ENCODE results near the gene SUOX. TPM values are rescaled to one million over a fixed set of nuclear protein-coding genes. Genes with fewer than 3 reads are reported as not detected.
A peak's percentile ranks its signal among the peaks of the same experiment; 100 is the strongest.

Gene SUOX
- total RNA-seq, 1 experiment from 2014 or later: 31.1 TPM

DNA sequence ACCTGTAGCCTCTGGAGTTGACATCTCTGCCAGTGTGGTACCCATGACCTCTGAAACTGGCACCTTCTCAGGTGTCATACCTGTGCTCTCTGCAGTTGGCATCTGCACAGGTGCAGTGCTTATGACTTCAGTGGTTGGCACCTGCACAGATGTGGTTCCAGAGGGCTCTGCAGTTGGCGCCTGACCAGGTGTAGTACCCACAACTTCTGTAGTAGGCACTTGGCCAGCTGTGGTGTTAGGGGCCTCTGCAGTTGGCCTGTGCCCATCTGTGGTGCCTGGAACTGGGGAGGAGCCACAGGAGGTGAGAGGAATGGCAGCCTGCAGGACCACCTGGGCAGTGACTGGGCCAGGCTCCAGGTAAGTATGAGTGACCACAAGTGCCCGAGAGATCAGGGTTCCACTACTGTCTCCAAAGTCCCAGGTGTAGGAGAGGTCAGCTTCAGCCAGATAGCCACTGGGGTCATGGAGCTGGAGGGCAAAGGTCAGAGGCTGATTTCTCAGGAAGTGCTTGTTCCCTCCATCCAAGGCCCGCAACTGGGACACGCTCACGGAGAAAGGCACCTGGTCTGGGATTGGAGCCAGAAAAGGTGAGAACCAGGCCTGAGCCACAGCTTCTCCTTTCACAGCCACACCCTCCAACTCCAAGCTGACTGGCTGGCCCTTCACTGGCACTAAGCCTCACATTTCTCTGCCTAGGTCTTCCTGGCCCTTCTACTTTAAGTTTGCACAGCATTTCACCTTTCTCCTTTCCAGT lies 39.8 kb upstream of the SUOX start:
- peak; percentile 53 for DNase-seq
- TF ChIP-seq, protein P1, sequence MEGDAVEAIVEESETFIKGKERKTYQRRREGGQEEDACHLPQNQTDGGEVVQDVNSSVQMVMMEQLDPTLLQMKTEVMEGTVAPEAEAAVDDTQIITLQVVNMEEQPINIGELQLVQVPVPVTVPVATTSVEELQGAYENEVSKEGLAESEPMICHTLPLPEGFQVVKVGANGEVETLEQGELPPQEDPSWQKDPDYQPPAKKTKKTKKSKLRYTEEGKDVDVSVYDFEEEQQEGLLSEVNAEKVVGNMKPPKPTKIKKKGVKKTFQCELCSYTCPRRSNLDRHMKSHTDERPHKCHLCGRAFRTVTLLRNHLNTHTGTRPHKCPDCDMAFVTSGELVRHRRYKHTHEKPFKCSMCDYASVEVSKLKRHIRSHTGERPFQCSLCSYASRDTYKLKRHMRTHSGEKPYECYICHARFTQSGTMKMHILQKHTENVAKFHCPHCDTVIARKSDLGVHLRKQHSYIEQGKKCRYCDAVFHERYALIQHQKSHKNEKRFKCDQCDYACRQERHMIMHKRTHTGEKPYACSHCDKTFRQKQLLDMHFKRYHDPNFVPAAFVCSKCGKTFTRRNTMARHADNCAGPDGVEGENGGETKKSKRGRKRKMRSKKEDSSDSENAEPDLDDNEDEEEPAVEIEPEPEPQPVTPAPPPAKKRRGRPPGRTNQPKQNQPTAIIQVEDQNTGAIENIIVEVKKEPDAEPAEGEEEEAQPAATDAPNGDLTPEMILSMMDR (IDR thresholded peaks at IDR 0.05; ENCODE audit: unreplicated experiment): no peak
- CTCF ChIA-PET: interaction anchor here (1.4 to 2.8 kb wide), 3 partner anchors 11 to 73 kb away, joined by 3 to 14 read pairs (median 5); partner anchors contain the start of gene RAB5B
- intact Hi-C loops (cut with micrococcal nuclease; ENCODE audit: unreplicated experiment): no loop called here
- H3K4me1 Mint-ChIP-seq (ENCODE audit: low read depth, unreplicated experiment): peaks cover 31% of the 10 kb centered on the region
- H3K4me3 Mint-ChIP-seq (ENCODE audit: low read depth, unreplicated experiment): no peak overlapping the region
- H3K36me3 Mint-ChIP-seq (ENCODE audit: insufficient read depth, unreplicated experiment): peaks cover 14% of the 10 kb centered on the region
- no peaks in the 10 kb centered on the region for H3K27me3 Mint-ChIP-seq (ENCODE audit: unreplicated experiment)
- H3K9me3 Mint-ChIP-seq (ENCODE audit: low read depth, unreplicated experiment): no peaks in the 10 kb centered on the region
- no TSS peak for BruUV-seq (replicated peaks)
- peak overlapping the region; percentile 36 for H3K27ac Mint-ChIP-seq (ENCODE audit: unreplicated experiment)

DNA sequence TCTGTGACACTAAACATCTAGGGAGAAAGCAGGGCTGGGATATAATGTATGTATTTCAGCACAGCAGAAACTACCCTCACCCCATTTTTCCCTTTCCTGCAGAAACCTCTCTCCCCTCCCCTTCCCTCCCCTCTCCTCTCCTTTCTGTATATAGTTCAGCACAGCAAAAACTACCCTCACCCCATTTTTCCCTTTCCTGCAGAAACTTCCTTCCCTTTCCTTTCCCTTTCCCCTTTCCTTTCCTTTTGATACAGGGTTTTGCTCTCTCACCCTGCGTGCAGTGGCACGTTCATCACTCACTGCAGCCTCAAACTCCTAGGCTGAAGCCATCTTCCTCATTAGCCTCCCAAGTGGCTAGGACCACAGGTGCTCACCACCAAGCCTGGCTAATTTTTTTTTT lies 33.3 kb upstream of the SUOX start:
- no peaks in the 10 kb centered on the region for H3K9me3 Mint-ChIP-seq (ENCODE audit: low read depth, unreplicated experiment)
- H3K36me3 Mint-ChIP-seq (ENCODE audit: insufficient read depth, unreplicated experiment): peaks cover 22% of the 10 kb centered on the region
- no peak overlapping the region for H3K4me3 Mint-ChIP-seq (ENCODE audit: low read depth, unreplicated experiment)
- no peak overlapping the region for H3K27ac Mint-ChIP-seq (ENCODE audit: unreplicated experiment)
- no TSS peak for BruUV-seq (replicated peaks)
- intact Hi-C loops (cut with micrococcal nuclease; ENCODE audit: unreplicated experiment): no loop called here
- no peak for DNase-seq
- TF ChIP-seq, protein P1 (IDR thresholded peaks at IDR 0.05; ENCODE audit: unreplicated experiment): no peak
- peaks cover 24% of the 10 kb centered on the region for H3K4me1 Mint-ChIP-seq (ENCODE audit: low read depth, unreplicated experiment)
- CTCF ChIA-PET: no interaction called here
- H3K27me3 Mint-ChIP-seq (ENCODE audit: unreplicated experiment): no peaks in the 10 kb centered on the region

DNA sequence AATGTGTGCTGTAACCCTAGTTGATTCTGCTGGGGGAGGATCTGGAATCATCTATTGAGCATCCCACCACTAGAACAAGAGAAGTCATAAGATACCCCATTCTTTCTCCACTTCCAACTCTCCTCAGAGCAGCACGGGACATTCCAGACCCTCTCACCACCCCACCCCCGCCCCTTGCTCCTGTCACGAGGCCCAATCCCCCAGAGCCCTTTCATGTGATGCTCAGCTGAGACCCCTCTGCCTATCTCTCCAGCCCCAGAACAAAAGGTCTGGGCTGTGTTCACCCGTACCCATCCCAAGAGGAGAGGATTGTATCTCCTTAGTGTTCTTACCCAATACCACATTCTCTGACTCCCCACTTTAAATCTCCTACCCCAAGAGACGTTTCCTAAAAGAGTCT lies 31.8 kb upstream of the SUOX start:
- no peak overlapping the region for H3K4me3 Mint-ChIP-seq (ENCODE audit: low read depth, unreplicated experiment)
- H3K9me3 Mint-ChIP-seq (ENCODE audit: low read depth, unreplicated experiment): no peaks in the 10 kb centered on the region
- peaks cover 22% of the 10 kb centered on the region for H3K36me3 Mint-ChIP-seq (ENCODE audit: insufficient read depth, unreplicated experiment)
- peak overlapping the region; percentile 94 for H3K27ac Mint-ChIP-seq (ENCODE audit: unreplicated experiment)
- H3K27me3 Mint-ChIP-seq (ENCODE audit: unreplicated experiment): no peaks in the 10 kb centered on the region
- BruUV-seq (replicated peaks): no TSS peak
- peaks cover 24% of the 10 kb centered on the region for H3K4me1 Mint-ChIP-seq (ENCODE audit: low read depth, unreplicated experiment)
- TF ChIP-seq, protein P1 (IDR thresholded peaks at IDR 0.05; ENCODE audit: unreplicated experiment): no peak
- DNase-seq: no peak
- intact Hi-C loops (cut with micrococcal nuclease; ENCODE audit: unreplicated experiment): no loop called here
- CTCF ChIA-PET: no interaction called here

DNA sequence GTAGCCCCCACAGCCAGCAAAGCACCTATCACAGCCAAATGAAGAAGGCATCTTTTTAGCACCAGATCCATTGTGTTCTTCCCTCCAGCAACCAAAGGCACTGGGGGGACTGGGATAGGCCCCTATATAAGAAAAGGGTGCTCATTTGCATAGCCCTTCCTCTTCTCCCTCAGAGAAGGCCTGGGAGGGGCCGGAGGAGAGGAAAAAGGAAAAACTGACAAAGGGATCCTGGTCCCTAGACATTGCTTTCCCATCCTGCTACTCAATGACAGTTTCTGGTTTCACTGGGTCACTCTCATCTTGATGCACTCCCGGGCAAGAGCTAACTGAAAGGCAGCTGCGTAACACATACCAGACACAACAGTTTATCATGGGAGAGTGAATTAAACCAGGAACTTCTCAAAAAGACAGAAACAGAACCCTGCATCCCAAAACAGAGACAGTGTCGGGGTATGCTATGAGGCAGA lies 31.1 kb upstream of the SUOX start, which contains the start of gene PMEL:
PMEL (minus strand) TSS at position 102 of the 467 bp plus-strand sequence; CDS start at position 71, 31 bp downstream.
- Mint-ChIP-seq H3K4me1 (ENCODE audit: low read depth, unreplicated experiment) (peaks cover 24% of the 10 kb centered on the region), H3K27me3 (ENCODE audit: unreplicated experiment) (no peaks in the 10 kb centered on the region), H3K4me3 (ENCODE audit: low read depth, unreplicated experiment) (peak within 1 kb of the TSS; percentile 98), H3K9me3 (ENCODE audit: low read depth, unreplicated experiment) (no peaks in the 10 kb centered on the region), H3K27ac (ENCODE audit: unreplicated experiment) (peak within 1 kb of the TSS; percentile 94), H3K36me3 (ENCODE audit: insufficient read depth, unreplicated experiment) (peaks cover 22% of the 10 kb centered on the region)
- BruUV-seq (replicated peaks): no TSS peak
- TF ChIP-seq, protein P1 (IDR thresholded peaks at IDR 0.05; ENCODE audit: unreplicated experiment): no peak
- DNase-seq: peak; percentile 8
- intact Hi-C loops (cut with micrococcal nuclease; ENCODE audit: unreplicated experiment): no loop called here
- CTCF ChIA-PET: no interaction called here
